Kidney epithelial cell (primary cell): Measurements from ENCODE around the gene UHRF1. TPM values are rescaled to one million over a fixed set of nuclear protein-coding genes. Genes with fewer than 3 reads are reported as not detected.
A peak's percentile ranks its signal among the peaks of the same experiment; 100 is the strongest.

ENCODE experiments used
- DNase-seq: peaks from one replicate; pipeline ENCODE4 v3.0.0-alpha.2; 2010; ENCODE audit warnings: low read depth
- H3K27me3 ChIP-seq: 2 replicates; pipeline ENCODE4 v1.6.0; 2011; ENCODE audit warnings: low read length; ENCODE audit not compliant: control insufficient read depth, insufficient read depth
- H3K36me3 ChIP-seq: 2 replicates; pipeline ENCODE4 v1.5.1; 2011; ENCODE audit warnings: low read length; ENCODE audit not compliant: control insufficient read depth, insufficient read depth
- H3K4me3 ChIP-seq: 2 replicates; pipeline ENCODE4 v1.5.1; 2011; ENCODE audit warnings: low read depth, mild to moderate bottlenecking, control low read depth, low read length
- total RNA-seq: library from RNA; depleted of rRNA; stranded (reverse); fragments of >200 nt; gene quantifications from 2 replicates; pipeline ENCODE4 v1.2.3, GENCODE V29; 2015
- TF ChIP-seq, protein P1 (sequence below): IDR thresholded peaks from 2 replicates; pipeline ENCODE4 v1.5.1; 2011; ENCODE audit warnings: mild to moderate bottlenecking, moderate library complexity, low read length, control low read depth, inconsistent platforms; ENCODE audit not compliant: insufficient read depth, poor library complexity, severe bottlenecking

The UHRF1 gene
- total RNA-seq, 1 donor from 2014 or later: 21.2 TPM

- H3K36me3 ChIP-seq: no peaks in the 10 kb centered on the region
- TF ChIP-seq, protein P1, sequence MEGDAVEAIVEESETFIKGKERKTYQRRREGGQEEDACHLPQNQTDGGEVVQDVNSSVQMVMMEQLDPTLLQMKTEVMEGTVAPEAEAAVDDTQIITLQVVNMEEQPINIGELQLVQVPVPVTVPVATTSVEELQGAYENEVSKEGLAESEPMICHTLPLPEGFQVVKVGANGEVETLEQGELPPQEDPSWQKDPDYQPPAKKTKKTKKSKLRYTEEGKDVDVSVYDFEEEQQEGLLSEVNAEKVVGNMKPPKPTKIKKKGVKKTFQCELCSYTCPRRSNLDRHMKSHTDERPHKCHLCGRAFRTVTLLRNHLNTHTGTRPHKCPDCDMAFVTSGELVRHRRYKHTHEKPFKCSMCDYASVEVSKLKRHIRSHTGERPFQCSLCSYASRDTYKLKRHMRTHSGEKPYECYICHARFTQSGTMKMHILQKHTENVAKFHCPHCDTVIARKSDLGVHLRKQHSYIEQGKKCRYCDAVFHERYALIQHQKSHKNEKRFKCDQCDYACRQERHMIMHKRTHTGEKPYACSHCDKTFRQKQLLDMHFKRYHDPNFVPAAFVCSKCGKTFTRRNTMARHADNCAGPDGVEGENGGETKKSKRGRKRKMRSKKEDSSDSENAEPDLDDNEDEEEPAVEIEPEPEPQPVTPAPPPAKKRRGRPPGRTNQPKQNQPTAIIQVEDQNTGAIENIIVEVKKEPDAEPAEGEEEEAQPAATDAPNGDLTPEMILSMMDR: no peak
- H3K4me3 ChIP-seq: no peak overlapping the region
- H3K27me3 ChIP-seq: no peaks in the 10 kb centered on the region
- no peak for DNase-seq
These were observed 533 bp upstream of the UHRF1 start for GRCh38 chr19:4908781-4909155.

GRCh38 chr19:4909897-4910593, 744 bp downstream of the UHRF1 start:
- H3K4me3 ChIP-seq: peak overlapping the region; percentile 75
- H3K27me3 ChIP-seq: no peaks in the 10 kb centered on the region
- no peak for DNase-seq
- no peaks in the 10 kb centered on the region for H3K36me3 ChIP-seq
- TF ChIP-seq, protein P1: no peak

DNA sequence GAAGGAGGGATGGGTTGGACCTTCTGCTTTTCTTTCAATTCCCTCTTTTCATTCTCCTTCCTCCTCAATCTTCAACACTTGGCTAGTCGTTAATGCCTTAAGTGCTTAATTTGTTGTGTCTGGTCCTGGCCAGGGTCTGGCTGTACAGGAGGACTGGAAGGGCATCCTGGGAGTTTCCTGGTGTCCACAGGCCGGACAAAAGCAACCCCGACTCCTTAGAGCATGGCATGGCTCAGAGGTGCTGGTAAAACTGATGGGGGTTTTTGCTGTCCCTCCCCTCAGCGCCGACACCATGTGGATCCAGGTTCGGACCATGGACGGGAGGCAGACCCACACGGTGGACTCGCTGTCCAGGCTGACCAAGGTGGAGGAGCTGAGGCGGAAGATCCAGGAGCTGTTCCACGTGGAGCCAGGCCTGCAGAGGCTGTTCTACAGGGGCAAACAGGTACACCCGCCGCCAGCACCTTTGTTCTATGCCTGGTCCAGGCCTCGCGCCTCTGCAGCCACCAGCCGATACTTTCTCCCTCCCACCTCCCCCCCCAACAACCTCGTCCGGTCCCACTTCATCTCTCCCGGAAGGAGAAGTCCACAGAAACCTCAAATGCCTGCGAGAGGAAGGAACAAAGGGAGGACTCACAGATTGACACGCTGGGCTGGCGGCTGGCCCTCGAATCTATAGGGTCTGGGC, 1.4 kb downstream of the UHRF1 start:
- H3K36me3 ChIP-seq: no peaks in the 10 kb centered on the region
- H3K27me3 ChIP-seq: no peaks in the 10 kb centered on the region
- peak overlapping the region; percentile 75 for H3K4me3 ChIP-seq
- TF ChIP-seq, protein P1: no peak
- no peak for DNase-seq

DNA sequence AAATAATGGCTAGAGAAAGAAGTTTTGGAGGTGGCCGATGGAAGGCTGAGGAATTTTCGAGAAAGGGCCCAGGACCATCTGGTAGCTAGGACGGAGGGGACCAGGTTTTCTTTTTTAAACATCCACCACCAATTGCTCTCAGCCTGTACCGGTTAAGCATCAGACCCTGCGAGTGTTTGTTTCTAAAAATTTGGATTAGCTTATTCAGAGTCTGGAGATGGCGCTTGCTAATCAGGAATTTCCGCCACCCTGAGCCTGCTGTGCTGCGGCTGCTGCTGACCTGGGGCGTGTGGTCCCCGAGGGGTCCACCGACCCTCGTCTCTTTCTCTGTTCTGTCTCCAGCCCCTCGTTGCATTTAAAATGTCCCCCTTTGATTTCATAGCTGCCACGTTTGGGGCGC, 2.0 kb downstream of the UHRF1 start:
- Histone ChIP-seq H3K27me3 (no peaks in the 10 kb centered on the region), H3K36me3 (no peaks in the 10 kb centered on the region), H3K4me3 (peak overlapping the region; percentile 75)
- DNase-seq: no peak
- TF ChIP-seq, protein P1: no peak

DNA sequence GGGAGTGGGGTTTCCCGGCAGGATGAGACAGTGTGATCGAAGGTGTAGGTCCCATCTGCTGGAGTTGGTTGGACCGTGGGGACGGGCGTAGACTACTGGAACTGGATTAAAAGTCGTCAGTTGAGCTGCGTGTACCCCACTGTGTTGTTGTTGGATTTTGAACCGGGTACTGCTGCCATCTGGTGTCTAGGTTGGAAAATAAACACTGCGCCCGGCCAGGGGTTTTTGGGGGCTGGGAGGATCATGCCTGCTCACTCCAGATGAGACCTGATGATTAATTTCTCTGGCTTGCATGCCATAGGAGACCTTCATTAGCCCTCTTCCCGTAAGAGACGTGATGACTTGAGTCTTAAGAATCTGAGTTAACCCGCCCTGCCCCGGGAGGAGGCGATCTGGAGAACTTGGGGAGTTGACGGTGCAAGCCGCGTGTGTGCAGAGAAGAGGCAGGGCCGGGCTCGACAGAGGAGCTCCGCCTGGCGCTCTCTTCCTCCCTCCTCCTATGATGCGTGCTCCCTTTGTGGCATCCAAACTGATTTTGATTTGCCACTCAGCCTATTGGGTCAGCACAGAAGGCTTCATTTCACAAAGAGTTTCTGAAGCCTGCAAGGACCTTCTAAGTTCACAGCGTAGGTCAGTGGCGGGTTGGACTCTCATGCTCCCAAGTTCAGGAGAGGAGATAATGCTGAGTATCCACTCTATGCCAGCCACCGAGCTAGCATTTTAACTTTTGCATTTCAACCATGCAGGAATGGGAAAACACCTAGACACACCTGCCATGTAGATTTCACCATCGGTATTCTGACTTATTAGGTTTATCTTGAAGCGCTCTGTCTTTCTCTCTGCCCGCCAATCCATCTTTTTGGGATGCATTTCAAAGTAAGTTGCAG, 2.7 kb downstream of the UHRF1 start:
- DNase-seq: peak; percentile 95
- no peaks in the 10 kb centered on the region for H3K36me3 ChIP-seq
- H3K27me3 ChIP-seq: no peaks in the 10 kb centered on the region
- peak overlapping the region; percentile 75 for H3K4me3 ChIP-seq
- TF ChIP-seq, protein P1: peak; percentile 65
